ENCODE results near the gene SMTN.

- TF ChIP-seq, protein P1, sequence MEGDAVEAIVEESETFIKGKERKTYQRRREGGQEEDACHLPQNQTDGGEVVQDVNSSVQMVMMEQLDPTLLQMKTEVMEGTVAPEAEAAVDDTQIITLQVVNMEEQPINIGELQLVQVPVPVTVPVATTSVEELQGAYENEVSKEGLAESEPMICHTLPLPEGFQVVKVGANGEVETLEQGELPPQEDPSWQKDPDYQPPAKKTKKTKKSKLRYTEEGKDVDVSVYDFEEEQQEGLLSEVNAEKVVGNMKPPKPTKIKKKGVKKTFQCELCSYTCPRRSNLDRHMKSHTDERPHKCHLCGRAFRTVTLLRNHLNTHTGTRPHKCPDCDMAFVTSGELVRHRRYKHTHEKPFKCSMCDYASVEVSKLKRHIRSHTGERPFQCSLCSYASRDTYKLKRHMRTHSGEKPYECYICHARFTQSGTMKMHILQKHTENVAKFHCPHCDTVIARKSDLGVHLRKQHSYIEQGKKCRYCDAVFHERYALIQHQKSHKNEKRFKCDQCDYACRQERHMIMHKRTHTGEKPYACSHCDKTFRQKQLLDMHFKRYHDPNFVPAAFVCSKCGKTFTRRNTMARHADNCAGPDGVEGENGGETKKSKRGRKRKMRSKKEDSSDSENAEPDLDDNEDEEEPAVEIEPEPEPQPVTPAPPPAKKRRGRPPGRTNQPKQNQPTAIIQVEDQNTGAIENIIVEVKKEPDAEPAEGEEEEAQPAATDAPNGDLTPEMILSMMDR (IDR thresholded peaks at IDR 0.05; ENCODE audit: low read length) = no peak
- TF ChIP-seq EZH2phosphoT487 (IDR thresholded peaks at IDR 0.05; ENCODE audit: low read length) (no peak), EZH2 (optimal IDR thresholded peaks at IDR 0.05; ENCODE audit: low read depth, low read length) (no peak)
Measured at GRCh38 chr22:31085928-31086327, 4.8 kb downstream of the SMTN start.

All from MM.1S (cell line).